Activated T-helper 1 cell treated with anti-CD3 and anti-CD28 coated beads, Interleukin-2, amount 50 U/mL, for 16 hours (primary cell): Measurements from ENCODE around the gene ANP32D.
"Not testable (repeated sequence)": the region's sequence is repeated elsewhere in the genome, so short reads cannot be mapped to it uniquely, and the experiment has no call there.

ENCODE experiments used
- DNase-seq, 2 donors: peaks; one replicate each; pipeline ENCODE4 v3.0.0-alpha.2; 2020; ENCODE audit warnings: low read depth in 1 of 2, low spot score in 1 of 2

ANP32D gene

GRCh38 chr12:48500281-48500680, 27.9 kb downstream of the ANP32D start:
- not testable (repeated sequence) for DNase-seq

GRCh38 chr12:48506836-48507235, 34.5 kb downstream of the ANP32D start:
- DNase-seq = not testable (repeated sequence)

- DNase-seq = no peak
Measured at GRCh38 chr12:48508987-48509386, 36.6 kb downstream of the ANP32D start.

GRCh38 chr12:48510111-48510510, 37.8 kb downstream of the ANP32D start:
- DNase-seq = no peak

- no peak for DNase-seq
Measured at GRCh38 chr12:48512855-48513254, 40.5 kb downstream of the ANP32D start.

GRCh38 chr12:48514728-48515127, 42.4 kb downstream of the ANP32D start:
- no peak for DNase-seq

- not testable (repeated sequence) for DNase-seq
Measured at GRCh38 chr12:48520381-48520780, 48.0 kb downstream of the ANP32D start.
